ENCODE measurements around the gene FFAR1. TPM values are rescaled to one million over a fixed set of nuclear protein-coding genes. Genes with fewer than 3 reads are reported as not detected.
A peak's percentile ranks its signal among the peaks of the same experiment; 100 is the strongest.

FFAR1 gene
- total and polyA plus RNA-seq, 3 donors from 2014 or later: 0.26 to 0.81 (median 0.31) TPM

DNA sequence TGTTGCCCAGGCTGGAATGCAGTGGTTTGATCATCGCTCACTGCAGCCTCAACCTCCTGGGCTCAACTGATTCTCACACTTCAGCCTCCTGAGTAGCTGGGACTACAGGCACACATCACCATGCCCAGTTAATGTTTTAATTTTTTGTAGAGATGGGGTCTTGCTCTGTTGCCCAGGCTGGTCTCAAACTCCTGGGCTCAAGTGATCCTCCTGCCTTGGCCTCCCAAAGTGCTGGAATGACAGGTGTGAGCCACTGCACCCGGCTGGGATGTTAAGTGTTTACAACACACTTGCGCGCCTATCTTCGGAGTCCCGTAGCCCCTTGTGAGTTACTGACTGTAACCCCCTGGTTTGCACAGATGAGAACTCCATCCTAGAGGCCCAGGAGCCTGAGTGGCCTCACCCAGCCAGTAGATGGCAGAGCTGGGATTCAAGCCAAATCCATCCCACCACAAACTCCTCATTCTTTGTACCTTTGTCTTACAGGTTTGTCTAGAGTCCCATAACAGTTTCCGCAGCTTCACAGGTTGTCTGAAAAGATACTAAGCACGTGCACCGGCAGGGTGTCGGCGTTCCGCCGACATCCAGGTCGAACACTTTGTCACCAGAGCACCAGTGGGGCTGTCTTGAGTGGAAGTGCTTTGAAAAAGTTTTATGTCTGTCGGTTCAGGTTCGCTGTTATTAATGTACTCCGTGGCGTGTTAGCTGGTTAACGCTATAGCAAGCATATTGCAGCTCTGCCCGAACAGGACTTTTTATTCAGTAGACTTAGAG, 41.0 kb upstream of the FFAR1 start:
- 90 to 95% methylated on average over 20 of the region's 20 CpGs for WGBS, 2 donors
- no peaks in the 10 kb centered on the region for H3K9me3 ChIP-seq
- H3K27ac ChIP-seq: no peak overlapping the region
- TF ChIP-seq, protein P1, sequence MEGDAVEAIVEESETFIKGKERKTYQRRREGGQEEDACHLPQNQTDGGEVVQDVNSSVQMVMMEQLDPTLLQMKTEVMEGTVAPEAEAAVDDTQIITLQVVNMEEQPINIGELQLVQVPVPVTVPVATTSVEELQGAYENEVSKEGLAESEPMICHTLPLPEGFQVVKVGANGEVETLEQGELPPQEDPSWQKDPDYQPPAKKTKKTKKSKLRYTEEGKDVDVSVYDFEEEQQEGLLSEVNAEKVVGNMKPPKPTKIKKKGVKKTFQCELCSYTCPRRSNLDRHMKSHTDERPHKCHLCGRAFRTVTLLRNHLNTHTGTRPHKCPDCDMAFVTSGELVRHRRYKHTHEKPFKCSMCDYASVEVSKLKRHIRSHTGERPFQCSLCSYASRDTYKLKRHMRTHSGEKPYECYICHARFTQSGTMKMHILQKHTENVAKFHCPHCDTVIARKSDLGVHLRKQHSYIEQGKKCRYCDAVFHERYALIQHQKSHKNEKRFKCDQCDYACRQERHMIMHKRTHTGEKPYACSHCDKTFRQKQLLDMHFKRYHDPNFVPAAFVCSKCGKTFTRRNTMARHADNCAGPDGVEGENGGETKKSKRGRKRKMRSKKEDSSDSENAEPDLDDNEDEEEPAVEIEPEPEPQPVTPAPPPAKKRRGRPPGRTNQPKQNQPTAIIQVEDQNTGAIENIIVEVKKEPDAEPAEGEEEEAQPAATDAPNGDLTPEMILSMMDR (IDR thresholded peaks at IDR 0.05): no peak
- TF ChIP-seq POLR2A (IDR thresholded peaks at IDR 0.05): no peak
- intact Hi-C loops (cut with DNase I; ENCODE audit: low total_unique reads): no loop called here
- no peak for DNase-seq
- no peaks in the 10 kb centered on the region for H3K27me3 ChIP-seq
- no peak overlapping the region for H3K4me3 ChIP-seq
- H3K36me3 ChIP-seq (ENCODE audit: low read depth, missing control alignments): no peaks in the 10 kb centered on the region
- peaks cover 36% of the 10 kb centered on the region for H3K4me1 ChIP-seq

DNA sequence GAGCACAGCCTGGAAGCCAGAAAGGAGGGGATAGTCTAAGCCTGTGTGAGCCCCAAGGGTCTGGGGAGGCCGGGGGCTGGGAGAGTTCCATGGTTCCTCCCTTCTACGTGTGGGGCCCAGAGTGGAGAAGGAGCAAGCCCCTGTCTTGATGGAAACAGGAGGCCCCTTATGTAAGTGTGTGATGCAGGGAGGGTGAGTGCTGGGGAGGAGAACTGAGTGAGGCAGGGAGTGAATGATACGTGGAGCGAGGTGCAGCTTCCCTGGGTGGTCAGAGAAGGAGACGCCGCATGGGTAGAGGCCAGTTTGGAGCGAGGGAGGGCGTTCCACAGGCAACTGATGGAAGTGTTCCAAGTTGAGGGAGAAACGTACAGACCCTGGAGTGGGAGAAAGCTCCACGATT, 39.8 kb upstream of the FFAR1 start:
- H3K4me1 ChIP-seq: peaks cover 43% of the 10 kb centered on the region
- 40 to 44% methylated on average over 10 of the region's 10 CpGs for WGBS, 2 donors
- peak overlapping the region in 1 of 2 donors; percentile 56 for H3K27ac ChIP-seq
- H3K27me3 ChIP-seq: no peaks in the 10 kb centered on the region
- intact Hi-C loops (cut with DNase I; ENCODE audit: low total_unique reads): no loop called here
- H3K36me3 ChIP-seq (ENCODE audit: low read depth, missing control alignments): no peaks in the 10 kb centered on the region
- peak; percentile 31 for DNase-seq
- H3K4me3 ChIP-seq: no peak overlapping the region
- TF ChIP-seq, protein P1 (IDR thresholded peaks at IDR 0.05): no peak
- no peak for TF ChIP-seq POLR2A (IDR thresholded peaks at IDR 0.05)
- no peaks in the 10 kb centered on the region for H3K9me3 ChIP-seq

DNA sequence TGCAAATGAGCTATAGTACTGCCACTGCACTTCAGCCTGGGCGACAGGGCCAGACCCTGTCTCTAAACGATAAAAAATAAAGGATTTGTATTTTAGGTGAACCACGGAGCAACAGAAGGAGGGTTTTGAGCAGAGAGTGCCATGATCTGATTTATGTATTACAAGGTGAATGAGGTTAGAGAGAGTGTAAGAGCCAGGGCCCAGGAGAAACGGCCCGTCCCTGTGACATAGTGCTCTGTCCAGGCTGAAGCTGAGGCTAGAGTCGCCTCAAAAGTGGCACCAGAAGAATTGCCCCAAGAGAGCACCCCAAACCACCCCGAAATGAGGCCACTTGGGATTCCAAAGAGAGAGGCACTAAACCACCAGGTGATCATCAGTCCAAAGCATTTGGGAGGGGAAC, 38.8 kb upstream of the FFAR1 start:
- Histone ChIP-seq H3K36me3 (ENCODE audit: low read depth, missing control alignments) (no peaks in the 10 kb centered on the region), H3K27me3 (no peaks in the 10 kb centered on the region), H3K27ac (peak overlapping the region; percentile 63 to 80), H3K4me1 (peaks cover 43% of the 10 kb centered on the region), H3K4me3 (no peak overlapping the region), H3K9me3 (no peaks in the 10 kb centered on the region)
- WGBS, 2 donors: 53 to 58% methylated on average over 7 of the region's 7 CpGs
- intact Hi-C loops (cut with DNase I; ENCODE audit: low total_unique reads): no loop called here
- no peak for TF ChIP-seq POLR2A (IDR thresholded peaks at IDR 0.05)
- TF ChIP-seq, protein P1 (IDR thresholded peaks at IDR 0.05): no peak
- DNase-seq: no peak

DNA sequence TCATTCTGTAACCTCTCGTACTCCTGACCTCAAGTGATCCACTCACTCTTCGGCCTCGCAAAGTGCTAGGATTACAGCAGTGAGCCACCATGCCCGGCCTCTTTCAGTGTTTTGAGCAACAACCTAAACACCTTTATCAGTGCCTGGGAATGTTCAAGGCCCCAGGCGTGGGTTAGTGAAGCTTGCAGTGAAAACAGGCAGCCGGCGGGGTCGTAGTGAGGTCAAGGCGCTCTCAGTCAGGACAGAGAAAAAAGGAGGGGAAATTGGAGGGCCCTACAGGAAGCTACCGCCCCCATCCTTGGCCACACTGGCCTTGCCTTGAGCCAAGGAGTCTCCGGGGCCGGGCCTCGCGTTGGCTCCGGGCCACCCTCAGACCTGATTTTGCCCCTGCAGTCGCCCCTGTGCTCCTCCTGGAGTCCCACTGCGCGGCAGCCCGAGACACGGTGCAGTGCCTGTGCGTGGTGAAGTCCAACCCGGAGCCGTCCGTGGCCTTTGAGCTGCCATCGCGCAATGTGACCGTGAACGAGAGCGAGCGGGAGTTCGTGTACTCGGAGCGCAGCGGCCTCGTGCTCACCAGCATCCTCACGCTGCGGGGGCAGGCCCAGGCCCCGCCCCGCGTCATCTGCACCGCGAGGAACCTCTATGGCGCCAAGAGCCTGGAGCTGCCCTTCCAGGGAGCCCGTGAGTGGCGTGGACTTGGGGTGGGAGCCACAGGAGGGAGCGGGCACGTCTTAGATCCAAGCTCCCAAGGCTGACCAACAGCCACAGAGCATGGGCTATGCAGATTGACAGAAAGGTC, 38.0 kb upstream of the FFAR1 start:
- peak; percentile 90 for DNase-seq
- peak overlapping the region in 1 of 2 donors; percentile 12 for H3K4me3 ChIP-seq
- H3K27ac ChIP-seq: peak overlapping the region; percentile 63 to 80
- H3K27me3 ChIP-seq: no peaks in the 10 kb centered on the region
- no peak for TF ChIP-seq POLR2A (IDR thresholded peaks at IDR 0.05)
- TF ChIP-seq, protein P1 (IDR thresholded peaks at IDR 0.05): no peak
- peaks cover 43% of the 10 kb centered on the region for H3K4me1 ChIP-seq
- no peaks in the 10 kb centered on the region for H3K9me3 ChIP-seq
- intact Hi-C loops (cut with DNase I; ENCODE audit: low total_unique reads): no loop called here
- WGBS, 2 donors: 6 to 14% methylated on average over 9 to 47 of the region's 47 CpGs
- no peaks in the 10 kb centered on the region for H3K36me3 ChIP-seq (ENCODE audit: low read depth, missing control alignments)

Data from testis (tissue), 3 donors.